Gastroesophageal sphincter (tissue), 3 donors: ENCODE measurements around the gene MRO.

Experiments used
- CTCF ChIP-seq, 4 experiments: fragments of 200-600 bp in 2 of 4; fragments of 450-650 bp in 2 of 4; sonication (generic) in 1 of 4; IDR thresholded peaks; one replicate each; pipeline ENCODE4 v1.5.1; 2017 to 2019; ENCODE audit warnings: antibody characterized with exemption in 4 of 4, mild to moderate bottlenecking in 2 of 4, moderate library complexity in 2 of 4
- EP300 ChIP-seq: sonication (generic); formaldehyde crosslinking; IDR thresholded peaks from one replicate; pipeline ENCODE4 v1.6.1; 2017; ENCODE audit warnings: antibody characterized with exemption, mild to moderate bottlenecking
- POLR2A ChIP-seq, 2 donors: fragments of 450-650 bp; IDR thresholded peaks; one replicate each; pipeline ENCODE4 v1.6.1; 2017; ENCODE audit warnings: antibody characterized with exemption in 2 of 2, mild to moderate bottlenecking in 2 of 2, moderate library complexity in 1 of 2
- POLR2AphosphoS5 ChIP-seq: sonication (generic); formaldehyde crosslinking; IDR thresholded peaks from one replicate; pipeline ENCODE4 v1.6.1; 2017; ENCODE audit warnings: antibody characterized with exemption

GRCh38 chr18:50836521-50836957 is 16.7 kb upstream of the MRO start:
- TF ChIP-seq CTCF (IDR thresholded peaks at IDR 0.05) (no peak), POLR2A (IDR thresholded peaks at IDR 0.05) (no peak), EP300 (no peak), POLR2AphosphoS5 (no peak)
